Measurements from ENCODE around the gene NPAS3. TPM values are rescaled to one million over a fixed set of nuclear protein-coding genes. Genes with fewer than 3 reads are reported as not detected.

The NPAS3 gene
- total RNA-seq, 1 experiment from 2014 or later: not detected

GRCh38 chr14:33347796-33348195 is 409.1 kb downstream of the NPAS3 start:
- Histone ChIP-seq H3K9ac (ENCODE audit: low read length) (no peak overlapping the region), H3K4me2 (ENCODE audit: low read length) (no peak overlapping the region), H2AFZ (ENCODE audit: low read depth, low read length, poor library complexity, severe bottlenecking) (no peak overlapping the region), H3K79me2 (ENCODE audit: insufficient read depth, low read length) (no peaks in the 10 kb centered on the region), H3K27ac (ENCODE audit: low read depth, low read length) (no peak overlapping the region), H4K20me1 (ENCODE audit: insufficient read depth) (no peaks in the 10 kb centered on the region), H3K9me3 (ENCODE audit: control insufficient read depth in 1 of 2, insufficient read depth in 1 of 2, low read depth in 1 of 2, low read length in 2 of 2) (no peaks in the 10 kb centered on the region), H3K4me1 (ENCODE audit: control insufficient read depth in 1 of 2, insufficient read depth in 2 of 2, low read length in 2 of 2) (no peaks in the 10 kb centered on the region), H3K9me2 (ENCODE audit: insufficient read depth) (no peaks in the 10 kb centered on the region), H3K27me3 (ENCODE audit: insufficient read depth, low read length) (0 out of 2 replicates have a peak, but pooled peaks cover 8% of the 10 kb centered on the region), H3K4me3 (replicated peaks in 1 of 2; ENCODE audit: low read depth in 1 of 2, low read length in 2 of 2) (no peak overlapping the region), H3K36me3 (ENCODE audit: control insufficient read depth in 1 of 2, insufficient read depth in 2 of 2, low read length in 2 of 2) (no peaks in the 10 kb centered on the region)
- no peak for TF ChIP-seq POLR2A (IDR thresholded peaks at IDR 0.05; ENCODE audit: borderline replicate concordance, extremely low read depth, insufficient read depth, insufficient read length)
- no peak for TF ChIP-seq SRF (IDR thresholded peaks at IDR 0.05; ENCODE audit: low read depth)
- no peak for TF ChIP-seq TCF7L2 (IDR thresholded peaks at IDR 0.05; ENCODE audit: borderline replicate concordance, extremely low read depth, insufficient read depth, insufficient read length)
- TF ChIP-seq EGR1 (IDR thresholded peaks at IDR 0.05; ENCODE audit: low read depth): no peak
- TF ChIP-seq POLR2AphosphoS5 (IDR thresholded peaks at IDR 0.05; ENCODE audit: low read depth, low read length): no peak
- TF ChIP-seq FOSL1 (IDR thresholded peaks at IDR 0.05; ENCODE audit: low read depth): no peak
- TF ChIP-seq SIN3A (IDR thresholded peaks at IDR 0.05; ENCODE audit: low read depth): no peak
- no peak for TF ChIP-seq EZH2 (IDR thresholded peaks at IDR 0.05)
- no peak for TF ChIP-seq ZNF274 (IDR thresholded peaks at IDR 0.05; ENCODE audit: low read depth, low read length)
- CTCF ChIA-PET: no interaction called here
- RAD21 ChIA-PET (ENCODE audit: low non-redundant PET in 1 of 2, low total read pairs in 2 of 2, uncharacterized antibody in 2 of 2, unreplicated experiment in 2 of 2): no interaction called here
- ATAC-seq (no peak), DNase-seq (ENCODE audit: low read depth, low spot score) (no peak)
- intact Hi-C loops (cut with micrococcal nuclease): no loop called here
- POLR2A ChIA-PET: no interaction called here
- BruUV-seq (replicated peaks): no TSS peak

- ChIA-PET POLR2A (no interaction called here), RAD21 (ENCODE audit: low non-redundant PET in 1 of 2, low total read pairs in 2 of 2, uncharacterized antibody in 2 of 2, unreplicated experiment in 2 of 2) (no interaction called here), CTCF (no interaction called here)
- no peaks in the 10 kb centered on the region for H4K20me1 ChIP-seq (ENCODE audit: insufficient read depth)
- H3K79me2 ChIP-seq (ENCODE audit: insufficient read depth, low read length): no peaks in the 10 kb centered on the region
- no peaks in the 10 kb centered on the region for H3K9me3 ChIP-seq (ENCODE audit: control insufficient read depth in 1 of 2, insufficient read depth in 1 of 2, low read depth in 1 of 2, low read length in 2 of 2)
- H3K36me3 ChIP-seq (ENCODE audit: control insufficient read depth in 1 of 2, insufficient read depth in 2 of 2, low read length in 2 of 2): no peaks in the 10 kb centered on the region
- H3K27me3 ChIP-seq (ENCODE audit: insufficient read depth, low read length): 0 out of 2 replicates have a peak, but pooled peaks cover 8% of the 10 kb centered on the region
- no peaks in the 10 kb centered on the region for H3K9me2 ChIP-seq (ENCODE audit: insufficient read depth)
- no peaks in the 10 kb centered on the region for H3K4me1 ChIP-seq (ENCODE audit: control insufficient read depth in 1 of 2, insufficient read depth in 2 of 2, low read length in 2 of 2)
- H2AFZ ChIP-seq (ENCODE audit: low read depth, low read length, poor library complexity, severe bottlenecking): no peak overlapping the region
- no peak for TF ChIP-seq EGR1 (IDR thresholded peaks at IDR 0.05; ENCODE audit: low read depth)
- TF ChIP-seq ZBTB33 (IDR thresholded peaks at IDR 0.05; ENCODE audit: extremely low read depth, insufficient replicate concordance, low read length): no peak
- no peak for TF ChIP-seq POLR2A (IDR thresholded peaks at IDR 0.05; ENCODE audit: borderline replicate concordance, extremely low read depth, insufficient read depth, insufficient read length)
- TF ChIP-seq CBX3 (IDR thresholded peaks at IDR 0.05; ENCODE audit: low read depth): no peak
- no peak for TF ChIP-seq SIN3A (IDR thresholded peaks at IDR 0.05; ENCODE audit: low read depth)
- no peak for TF ChIP-seq FOSL1 (IDR thresholded peaks at IDR 0.05; ENCODE audit: low read depth)
- TF ChIP-seq CTCF (IDR thresholded peaks at IDR 0.05 in 2 of 3, conservative IDR thresholded peaks at IDR 0.05 in 1 of 3; ENCODE audit: borderline replicate concordance in 1 of 3, insufficient read depth in 1 of 3, low read depth in 2 of 3, low read length in 2 of 3): no peak
- TF ChIP-seq ELF1 (IDR thresholded peaks at IDR 0.05; ENCODE audit: borderline replicate concordance, low read depth): no peak
- no peak for TF ChIP-seq TCF7L2 (IDR thresholded peaks at IDR 0.05; ENCODE audit: borderline replicate concordance, extremely low read depth, insufficient read depth, insufficient read length)
- no peak for TF ChIP-seq POLR2AphosphoS5 (IDR thresholded peaks at IDR 0.05; ENCODE audit: low read depth, low read length)
- TF ChIP-seq ZNF274 (IDR thresholded peaks at IDR 0.05; ENCODE audit: low read depth, low read length): no peak
- no peak for TF ChIP-seq ATF3 (IDR thresholded peaks at IDR 0.05)
- TF ChIP-seq RAD21 (IDR thresholded peaks at IDR 0.05; ENCODE audit: low read depth): no peak
- no peak for TF ChIP-seq SRF (IDR thresholded peaks at IDR 0.05; ENCODE audit: low read depth)
- no peak for TF ChIP-seq CEBPB (IDR thresholded peaks at IDR 0.05; ENCODE audit: low read depth)
- no peak for TF ChIP-seq EZH2 (IDR thresholded peaks at IDR 0.05)
- TF ChIP-seq EZH2phosphoT487 (IDR thresholded peaks at IDR 0.05; ENCODE audit: borderline replicate concordance): no peak
- ATAC-seq (no peak), DNase-seq (ENCODE audit: low read depth, low spot score) (no peak)
- H3K9ac ChIP-seq (ENCODE audit: low read length): no peak overlapping the region
- no peak overlapping the region for H3K4me2 ChIP-seq (ENCODE audit: low read length)
- H3K4me3 ChIP-seq (replicated peaks in 1 of 2; ENCODE audit: low read depth in 1 of 2, low read length in 2 of 2): no peak overlapping the region
- no TSS peak for BruUV-seq (replicated peaks)
- intact Hi-C loops (cut with micrococcal nuclease): no loop called here
- no peak overlapping the region for H3K27ac ChIP-seq (ENCODE audit: low read depth, low read length)
These were observed 409.8 kb downstream of the NPAS3 start for GRCh38 chr14:33348510-33348909.
